GM23338 (cell line): Measurements from ENCODE around the gene TNFSF8. TPM values are rescaled to one million over a fixed set of nuclear protein-coding genes. Genes with fewer than 3 reads are reported as not detected.

Source experiments
- ATAC-seq: fragments of 200-7000 bp; cut with Tn5 transposase; 3 replicates; pipeline ENCODE4 v1.9.1; 2020
- DNase-seq: peaks from one replicate; pipeline ENCODE4 v3.0.0-alpha.2; 2015; ENCODE audit warnings: low spot score
- H2AFZ ChIP-seq: fragments of 200-600 bp; sonication (generic); 2 replicates; pipeline ENCODE4 v1.8.0; 2016; ENCODE audit warnings: antibody characterized with exemption, mild to moderate bottlenecking, moderate library complexity
- H3F3A ChIP-seq: fragments of 200-600 bp; sonication (generic); replicated peaks from 2 replicates; pipeline ENCODE4 v1.8.0; 2017; ENCODE audit warnings: antibody characterized with exemption, mixed run types, low read depth
- H3K27ac ChIP-seq: fragments of 200-600 bp; sonication (generic); 2 replicates; pipeline ENCODE4 v1.6.1; 2016; ENCODE audit warnings: low read depth
- H3K27me3 ChIP-seq: fragments of 200-600 bp; sonication (generic); 2 replicates; pipeline ENCODE4 v1.8.0; 2016; ENCODE audit warnings: mild to moderate bottlenecking, mixed run types, moderate library complexity; ENCODE audit not compliant: insufficient read depth
- H3K36me3 ChIP-seq: fragments of 200-600 bp; sonication (generic); 2 replicates; pipeline ENCODE4 v1.8.0; 2016; ENCODE audit warnings: mild to moderate bottlenecking; ENCODE audit not compliant: insufficient read depth
- H3K4me1 ChIP-seq: fragments of 200-600 bp; sonication (generic); 2 replicates; pipeline ENCODE4 v1.8.0; 2016; ENCODE audit warnings: mild to moderate bottlenecking, moderate library complexity; ENCODE audit not compliant: insufficient read depth
- H3K4me2 ChIP-seq: fragments of 200-600 bp; sonication (generic); 2 replicates; pipeline ENCODE4 v1.7.1; 2017; ENCODE audit warnings: mixed run types
- H3K4me3 ChIP-seq: fragments of 200-600 bp; sonication (generic); 2 replicates; pipeline ENCODE4 v1.6.1; 2016; ENCODE audit warnings: mixed run types
- H3K79me2 ChIP-seq: fragments of 200-600 bp; sonication (generic); replicated peaks from 2 replicates; pipeline ENCODE4 v1.8.0; 2017; ENCODE audit warnings: mild to moderate bottlenecking; ENCODE audit not compliant: insufficient read depth
- H3K9me2 ChIP-seq: fragments of 200-600 bp; sonication (generic); 2 replicates; pipeline ENCODE4 v1.8.0; 2017; ENCODE audit not compliant: insufficient read depth
- H4K20me1 ChIP-seq: fragments of 200-600 bp; sonication (generic); replicated peaks from 2 replicates; pipeline ENCODE4 v1.8.0; 2017; ENCODE audit warnings: mild to moderate bottlenecking; ENCODE audit not compliant: insufficient read depth
- H3K27ac Mint-ChIP-seq: 2 replicates; pipeline ENCODE4 v1.8.0; 2020; ENCODE audit warnings: inconsistent platforms, mild to moderate bottlenecking, moderate library complexity, mixed read lengths
- H3K27me3 Mint-ChIP-seq: 3 replicates; pipeline ENCODE4 v1.8.0; 2022; ENCODE audit warnings: low read depth, mild to moderate bottlenecking, moderate library complexity, mixed read lengths, inconsistent platforms; ENCODE audit not compliant: insufficient read depth, poor library complexity
- H3K36me3 Mint-ChIP-seq: 3 replicates; pipeline ENCODE4 v1.8.0; 2021; ENCODE audit warnings: low read depth, mild to moderate bottlenecking, inconsistent platforms, moderate library complexity, mixed read lengths
- H3K4me1 Mint-ChIP-seq: 3 replicates; pipeline ENCODE4 v1.8.0; 2020; ENCODE audit warnings: mild to moderate bottlenecking, inconsistent platforms, mixed read lengths
- H3K4me3 Mint-ChIP-seq: 3 replicates; pipeline ENCODE4 v1.8.0; 2021; ENCODE audit warnings: moderate library complexity, mild to moderate bottlenecking, inconsistent platforms, mixed read lengths
- H3K9me3 Mint-ChIP-seq: 3 replicates; pipeline ENCODE4 v1.8.0; 2020; ENCODE audit warnings: moderate library complexity, mild to moderate bottlenecking, inconsistent platforms, mixed read lengths
- CREB1 ChIP-seq: fragments of 250-450 bp; sonication (Bioruptor Pico); IDR thresholded peaks from 2 replicates; pipeline ENCODE4 v1.5.0; 2020; ENCODE audit warnings: low read depth, mild to moderate bottlenecking, moderate library complexity
- EZH2 ChIP-seq: fragments of 200-600 bp; sonication (generic); IDR thresholded peaks from one replicate; pipeline ENCODE4 v1.8.0; 2017; ENCODE audit warnings: antibody characterized with exemption, mild to moderate bottlenecking, low read depth; ENCODE audit not compliant: unreplicated experiment
- EZH2phosphoT487 ChIP-seq: fragments of 200-600 bp; sonication (generic); IDR thresholded peaks from one replicate; pipeline ENCODE4 v1.8.1; 2018; ENCODE audit warnings: antibody characterized with exemption; ENCODE audit not compliant: unreplicated experiment
- JUNB ChIP-seq: IDR thresholded peaks from one replicate; pipeline ENCODE4 v1.6.1; 2016; ENCODE audit warnings: antibody characterized with exemption; ENCODE audit not compliant: unreplicated experiment
- NANOG ChIP-seq: IDR thresholded peaks from 2 replicates; pipeline ENCODE4 v1.6.1; 2016; ENCODE audit warnings: antibody characterized with exemption, borderline replicate concordance
- POLR2AphosphoS5 ChIP-seq: IDR thresholded peaks from 2 replicates; pipeline ENCODE4 v1.6.1; 2016; ENCODE audit warnings: antibody characterized with exemption, low read depth
- ZNF114 ChIP-seq: fragments of 250-450 bp; sonication (Bioruptor Pico); IDR thresholded peaks from 2 replicates; pipeline ENCODE4 v1.5.0; 2020; ENCODE audit warnings: mild to moderate bottlenecking, moderate library complexity
- ZNF331 ChIP-seq: fragments of 250-450 bp; sonication (Bioruptor Pico); IDR thresholded peaks from 2 replicates; pipeline ENCODE4 v1.5.0; 2020; ENCODE audit warnings: low read depth, mild to moderate bottlenecking, moderate library complexity
- polyA plus RNA-seq: library from polyadenylated mRNA; unstranded; fragments of >200 nt; fragmentation: Nextera tagmentation; extraction: Ambion mirVana; gene quantifications from 2 replicates; pipeline ENCODE4 v1.2.1, GENCODE V29; 2016
- total RNA-seq: library from RNA; depleted of rRNA; stranded (reverse); fragments of >200 nt; shearing (Covaris generic); gene quantifications from 2 replicates; pipeline ENCODE4 v1.2.3, GENCODE V29; 2014
- TF ChIP-seq, protein P1 (sequence below): fragments of 250-450 bp; sonication (Bioruptor Pico); IDR thresholded peaks from 2 replicates; pipeline ENCODE4 v1.5.0; 2020; ENCODE audit warnings: mild to moderate bottlenecking, moderate library complexity
- TF ChIP-seq, protein P2 (sequence below): IDR thresholded peaks from one replicate; pipeline ENCODE4 v1.6.1; 2018; ENCODE audit warnings: antibody characterized with exemption; ENCODE audit not compliant: unreplicated experiment
- TF ChIP-seq, protein P3 (sequence below), 2 experiments: fragments of 200-600 bp in 1 of 2; sonication (generic) in 1 of 2; conservative IDR thresholded peaks; 2 replicates each; pipeline versions ENCODE4 v1.5.1 to v1.6.1; 2016 to 2017; ENCODE audit warnings: antibody characterized with exemption in 2 of 2, low read depth in 2 of 2, mild to moderate bottlenecking in 2 of 2, moderate library complexity in 1 of 2

The TNFSF8 gene
- total and polyA plus RNA-seq, 2 experiments from 2014 or later = not detected

DNA sequence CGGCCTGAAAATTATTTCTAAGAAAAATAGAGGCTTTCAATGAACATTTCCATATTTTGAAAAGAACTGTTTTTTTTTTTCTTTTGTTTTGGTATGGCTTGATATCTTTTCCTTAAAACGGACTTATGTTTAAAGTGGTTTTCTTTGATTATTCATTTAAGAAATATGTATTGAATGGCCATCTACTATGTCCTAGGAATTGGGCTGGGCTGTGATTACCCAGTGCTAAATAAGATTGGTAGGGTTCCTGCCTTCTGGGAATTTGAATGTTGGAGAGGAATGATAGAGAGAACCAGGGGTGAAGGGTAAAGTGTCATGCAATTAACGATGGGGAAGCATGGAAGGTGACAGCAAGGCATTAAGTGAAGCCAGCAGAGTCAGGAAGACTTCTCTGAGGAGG is 33.2 kb downstream of the TNFSF8 start (continued):
- TF ChIP-seq, protein P1, sequence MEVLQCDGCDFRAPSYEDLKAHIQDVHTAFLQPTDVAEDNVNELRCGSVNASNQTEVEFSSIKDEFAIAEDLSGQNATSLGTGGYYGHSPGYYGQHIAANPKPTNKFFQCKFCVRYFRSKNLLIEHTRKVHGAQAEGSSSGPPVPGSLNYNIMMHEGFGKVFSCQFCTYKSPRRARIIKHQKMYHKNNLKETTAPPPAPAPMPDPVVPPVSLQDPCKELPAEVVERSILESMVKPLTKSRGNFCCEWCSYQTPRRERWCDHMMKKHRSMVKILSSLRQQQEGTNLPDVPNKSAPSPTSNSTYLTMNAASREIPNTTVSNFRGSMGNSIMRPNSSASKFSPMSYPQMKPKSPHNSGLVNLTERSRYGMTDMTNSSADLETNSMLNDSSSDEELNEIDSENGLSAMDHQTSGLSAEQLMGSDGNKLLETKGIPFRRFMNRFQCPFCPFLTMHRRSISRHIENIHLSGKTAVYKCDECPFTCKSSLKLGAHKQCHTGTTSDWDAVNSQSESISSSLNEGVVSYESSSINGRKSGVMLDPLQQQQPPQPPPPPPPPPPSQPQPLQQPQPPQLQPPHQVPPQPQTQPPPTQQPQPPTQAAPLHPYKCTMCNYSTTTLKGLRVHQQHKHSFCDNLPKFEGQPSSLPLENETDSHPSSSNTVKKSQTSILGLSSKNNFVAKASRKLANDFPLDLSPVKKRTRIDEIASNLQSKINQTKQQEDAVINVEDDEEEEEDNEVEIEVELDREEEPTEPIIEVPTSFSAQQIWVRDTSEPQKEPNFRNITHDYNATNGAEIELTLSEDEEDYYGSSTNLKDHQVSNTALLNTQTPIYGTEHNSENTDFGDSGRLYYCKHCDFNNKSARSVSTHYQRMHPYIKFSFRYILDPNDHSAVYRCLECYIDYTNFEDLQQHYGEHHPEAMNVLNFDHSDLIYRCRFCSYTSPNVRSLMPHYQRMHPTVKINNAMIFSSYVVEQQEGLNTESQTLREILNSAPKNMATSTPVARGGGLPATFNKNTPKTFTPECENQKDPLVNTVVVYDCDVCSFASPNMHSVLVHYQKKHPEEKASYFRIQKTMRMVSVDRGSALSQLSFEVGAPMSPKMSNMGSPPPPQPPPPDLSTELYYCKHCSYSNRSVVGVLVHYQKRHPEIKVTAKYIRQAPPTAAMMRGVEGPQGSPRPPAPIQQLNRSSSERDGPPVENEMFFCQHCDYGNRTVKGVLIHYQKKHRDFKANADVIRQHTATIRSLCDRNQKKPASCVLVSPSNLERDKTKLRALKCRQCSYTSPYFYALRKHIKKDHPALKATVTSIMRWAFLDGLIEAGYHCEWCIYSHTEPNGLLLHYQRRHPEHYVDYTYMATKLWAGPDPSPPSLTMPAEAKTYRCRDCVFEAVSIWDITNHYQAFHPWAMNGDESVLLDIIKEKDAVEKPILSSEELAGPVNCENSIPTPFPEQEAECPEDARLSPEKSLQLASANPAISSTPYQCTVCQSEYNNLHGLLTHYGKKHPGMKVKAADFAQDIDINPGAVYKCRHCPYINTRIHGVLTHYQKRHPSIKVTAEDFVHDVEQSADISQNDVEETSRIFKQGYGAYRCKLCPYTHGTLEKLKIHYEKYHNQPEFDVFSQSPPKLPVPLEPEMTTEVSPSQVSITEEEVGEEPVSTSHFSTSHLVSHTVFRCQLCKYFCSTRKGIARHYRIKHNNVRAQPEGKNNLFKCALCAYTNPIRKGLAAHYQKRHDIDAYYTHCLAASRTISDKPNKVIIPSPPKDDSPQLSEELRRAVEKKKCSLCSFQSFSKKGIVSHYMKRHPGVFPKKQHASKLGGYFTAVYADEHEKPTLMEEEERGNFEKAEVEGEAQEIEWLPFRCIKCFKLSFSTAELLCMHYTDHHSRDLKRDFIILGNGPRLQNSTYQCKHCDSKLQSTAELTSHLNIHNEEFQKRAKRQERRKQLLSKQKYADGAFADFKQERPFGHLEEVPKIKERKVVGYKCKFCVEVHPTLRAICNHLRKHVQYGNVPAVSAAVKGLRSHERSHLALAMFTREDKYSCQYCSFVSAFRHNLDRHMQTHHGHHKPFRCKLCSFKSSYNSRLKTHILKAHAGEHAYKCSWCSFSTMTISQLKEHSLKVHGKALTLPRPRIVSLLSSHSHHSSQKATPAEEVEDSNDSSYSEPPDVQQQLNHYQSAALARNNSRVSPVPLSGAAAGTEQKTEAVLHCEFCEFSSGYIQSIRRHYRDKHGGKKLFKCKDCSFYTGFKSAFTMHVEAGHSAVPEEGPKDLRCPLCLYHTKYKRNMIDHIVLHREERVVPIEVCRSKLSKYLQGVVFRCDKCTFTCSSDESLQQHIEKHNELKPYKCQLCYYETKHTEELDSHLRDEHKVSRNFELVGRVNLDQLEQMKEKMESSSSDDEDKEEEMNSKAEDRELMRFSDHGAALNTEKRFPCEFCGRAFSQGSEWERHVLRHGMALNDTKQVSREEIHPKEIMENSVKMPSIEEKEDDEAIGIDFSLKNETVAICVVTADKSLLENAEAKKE = no peak
- TF ChIP-seq EZH2 (no peak), CREB1 (CRISPR knock-in tag) (no peak), JUNB (no peak), ZNF114 (no peak), POLR2AphosphoS5 (no peak), ZNF331 (CRISPR knock-in tag) (no peak)

- DNase-seq = no peak
- no peak overlapping the region for H3K27ac ChIP-seq
- Mint-ChIP-seq H3K27me3 (peaks cover 3% of the 10 kb centered on the region), H3K4me3 (no peak overlapping the region), H3K9me3 (no peaks in the 10 kb centered on the region), H3K36me3 (no peaks in the 10 kb centered on the region), H3K4me1 (peaks cover 12% of the 10 kb centered on the region), H3K27ac (no peak overlapping the region)
- no peaks in the 10 kb centered on the region for H4K20me1 ChIP-seq
- no peak for ATAC-seq
- H3K79me2 ChIP-seq = no peaks in the 10 kb centered on the region
- H2AFZ ChIP-seq = no peak overlapping the region
- H3K27me3 ChIP-seq = no peaks in the 10 kb centered on the region
- TF ChIP-seq NANOG = no peak
- TF ChIP-seq, protein P2, sequence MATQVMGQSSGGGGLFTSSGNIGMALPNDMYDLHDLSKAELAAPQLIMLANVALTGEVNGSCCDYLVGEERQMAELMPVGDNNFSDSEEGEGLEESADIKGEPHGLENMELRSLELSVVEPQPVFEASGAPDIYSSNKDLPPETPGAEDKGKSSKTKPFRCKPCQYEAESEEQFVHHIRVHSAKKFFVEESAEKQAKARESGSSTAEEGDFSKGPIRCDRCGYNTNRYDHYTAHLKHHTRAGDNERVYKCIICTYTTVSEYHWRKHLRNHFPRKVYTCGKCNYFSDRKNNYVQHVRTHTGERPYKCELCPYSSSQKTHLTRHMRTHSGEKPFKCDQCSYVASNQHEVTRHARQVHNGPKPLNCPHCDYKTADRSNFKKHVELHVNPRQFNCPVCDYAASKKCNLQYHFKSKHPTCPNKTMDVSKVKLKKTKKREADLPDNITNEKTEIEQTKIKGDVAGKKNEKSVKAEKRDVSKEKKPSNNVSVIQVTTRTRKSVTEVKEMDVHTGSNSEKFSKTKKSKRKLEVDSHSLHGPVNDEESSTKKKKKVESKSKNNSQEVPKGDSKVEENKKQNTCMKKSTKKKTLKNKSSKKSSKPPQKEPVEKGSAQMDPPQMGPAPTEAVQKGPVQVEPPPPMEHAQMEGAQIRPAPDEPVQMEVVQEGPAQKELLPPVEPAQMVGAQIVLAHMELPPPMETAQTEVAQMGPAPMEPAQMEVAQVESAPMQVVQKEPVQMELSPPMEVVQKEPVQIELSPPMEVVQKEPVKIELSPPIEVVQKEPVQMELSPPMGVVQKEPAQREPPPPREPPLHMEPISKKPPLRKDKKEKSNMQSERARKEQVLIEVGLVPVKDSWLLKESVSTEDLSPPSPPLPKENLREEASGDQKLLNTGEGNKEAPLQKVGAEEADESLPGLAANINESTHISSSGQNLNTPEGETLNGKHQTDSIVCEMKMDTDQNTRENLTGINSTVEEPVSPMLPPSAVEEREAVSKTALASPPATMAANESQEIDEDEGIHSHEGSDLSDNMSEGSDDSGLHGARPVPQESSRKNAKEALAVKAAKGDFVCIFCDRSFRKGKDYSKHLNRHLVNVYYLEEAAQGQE = no peak
- TF ChIP-seq, protein P3, sequence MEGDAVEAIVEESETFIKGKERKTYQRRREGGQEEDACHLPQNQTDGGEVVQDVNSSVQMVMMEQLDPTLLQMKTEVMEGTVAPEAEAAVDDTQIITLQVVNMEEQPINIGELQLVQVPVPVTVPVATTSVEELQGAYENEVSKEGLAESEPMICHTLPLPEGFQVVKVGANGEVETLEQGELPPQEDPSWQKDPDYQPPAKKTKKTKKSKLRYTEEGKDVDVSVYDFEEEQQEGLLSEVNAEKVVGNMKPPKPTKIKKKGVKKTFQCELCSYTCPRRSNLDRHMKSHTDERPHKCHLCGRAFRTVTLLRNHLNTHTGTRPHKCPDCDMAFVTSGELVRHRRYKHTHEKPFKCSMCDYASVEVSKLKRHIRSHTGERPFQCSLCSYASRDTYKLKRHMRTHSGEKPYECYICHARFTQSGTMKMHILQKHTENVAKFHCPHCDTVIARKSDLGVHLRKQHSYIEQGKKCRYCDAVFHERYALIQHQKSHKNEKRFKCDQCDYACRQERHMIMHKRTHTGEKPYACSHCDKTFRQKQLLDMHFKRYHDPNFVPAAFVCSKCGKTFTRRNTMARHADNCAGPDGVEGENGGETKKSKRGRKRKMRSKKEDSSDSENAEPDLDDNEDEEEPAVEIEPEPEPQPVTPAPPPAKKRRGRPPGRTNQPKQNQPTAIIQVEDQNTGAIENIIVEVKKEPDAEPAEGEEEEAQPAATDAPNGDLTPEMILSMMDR (conservative IDR thresholded peaks at IDR 0.05; ENCODE audit: low read depth in 2 of 2) = no peak
- no peak for TF ChIP-seq CREB1 (CRISPR knock-in tag)
- TF ChIP-seq EZH2 = no peak
- TF ChIP-seq POLR2AphosphoS5 = no peak
- TF ChIP-seq ZNF331 (CRISPR knock-in tag) = no peak
- no peak for TF ChIP-seq JUNB
- TF ChIP-seq ZNF114 = no peak
- TF ChIP-seq EZH2phosphoT487 = no peak
- H3F3A ChIP-seq = no peaks in the 10 kb centered on the region
- H3K4me3 ChIP-seq = no peak overlapping the region
- no peaks in the 10 kb centered on the region for H3K36me3 ChIP-seq
- H3K4me2 ChIP-seq = no peak overlapping the region
- no peaks in the 10 kb centered on the region for H3K9me2 ChIP-seq
- no peaks in the 10 kb centered on the region; the same call in 1 of the 2 replicates for H3K4me1 ChIP-seq
These were observed 34.0 kb downstream of the TNFSF8 start for GRCh38 chr9:114896344-114896743.
